Measurements from ENCODE around the gene HECTD2.
"Not testable (repeated sequence)": the region's sequence is repeated elsewhere in the genome, so short reads cannot be mapped to it uniquely, and the experiment has no call there.

DNA sequence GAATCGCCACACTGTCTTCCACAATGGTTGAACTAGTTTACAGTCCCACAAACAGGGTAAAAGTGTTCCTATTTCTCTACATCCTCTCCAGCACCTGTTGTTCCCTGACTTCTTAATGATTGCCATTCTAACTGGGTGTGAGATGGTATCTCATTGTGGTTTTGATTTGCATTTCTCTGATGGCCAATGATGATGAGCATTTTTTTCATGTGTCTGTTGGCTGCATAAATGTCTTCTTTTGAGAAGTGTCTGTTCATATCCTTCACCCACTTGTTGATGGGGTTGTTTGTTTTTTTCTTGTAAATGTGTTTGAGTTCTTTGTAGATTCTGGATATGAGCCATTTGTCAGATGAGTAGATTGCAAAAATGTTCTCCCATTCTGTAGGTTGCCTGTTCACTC, 45.0 kb downstream of the HECTD2 start:
- TF ChIP-seq, protein P1, sequence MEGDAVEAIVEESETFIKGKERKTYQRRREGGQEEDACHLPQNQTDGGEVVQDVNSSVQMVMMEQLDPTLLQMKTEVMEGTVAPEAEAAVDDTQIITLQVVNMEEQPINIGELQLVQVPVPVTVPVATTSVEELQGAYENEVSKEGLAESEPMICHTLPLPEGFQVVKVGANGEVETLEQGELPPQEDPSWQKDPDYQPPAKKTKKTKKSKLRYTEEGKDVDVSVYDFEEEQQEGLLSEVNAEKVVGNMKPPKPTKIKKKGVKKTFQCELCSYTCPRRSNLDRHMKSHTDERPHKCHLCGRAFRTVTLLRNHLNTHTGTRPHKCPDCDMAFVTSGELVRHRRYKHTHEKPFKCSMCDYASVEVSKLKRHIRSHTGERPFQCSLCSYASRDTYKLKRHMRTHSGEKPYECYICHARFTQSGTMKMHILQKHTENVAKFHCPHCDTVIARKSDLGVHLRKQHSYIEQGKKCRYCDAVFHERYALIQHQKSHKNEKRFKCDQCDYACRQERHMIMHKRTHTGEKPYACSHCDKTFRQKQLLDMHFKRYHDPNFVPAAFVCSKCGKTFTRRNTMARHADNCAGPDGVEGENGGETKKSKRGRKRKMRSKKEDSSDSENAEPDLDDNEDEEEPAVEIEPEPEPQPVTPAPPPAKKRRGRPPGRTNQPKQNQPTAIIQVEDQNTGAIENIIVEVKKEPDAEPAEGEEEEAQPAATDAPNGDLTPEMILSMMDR (IDR thresholded peaks at IDR 0.05; ENCODE audit: poor library complexity, severe bottlenecking): not testable (repeated sequence)
- TF ChIP-seq EZH2 (IDR thresholded peaks at IDR 0.05; ENCODE audit: borderline replicate concordance, insufficient read depth, low read length, poor library complexity, severe bottlenecking); RAD21 (conservative IDR thresholded peaks at IDR 0.05); EP300 (conservative IDR thresholded peaks at IDR 0.05; ENCODE audit: poor library complexity, severe bottlenecking); TAF1 (IDR thresholded peaks at IDR 0.05; ENCODE audit: low read depth); POLR2AphosphoS5 (IDR thresholded peaks at IDR 0.05): not testable (repeated sequence)
- TF ChIP-seq, protein P2, sequence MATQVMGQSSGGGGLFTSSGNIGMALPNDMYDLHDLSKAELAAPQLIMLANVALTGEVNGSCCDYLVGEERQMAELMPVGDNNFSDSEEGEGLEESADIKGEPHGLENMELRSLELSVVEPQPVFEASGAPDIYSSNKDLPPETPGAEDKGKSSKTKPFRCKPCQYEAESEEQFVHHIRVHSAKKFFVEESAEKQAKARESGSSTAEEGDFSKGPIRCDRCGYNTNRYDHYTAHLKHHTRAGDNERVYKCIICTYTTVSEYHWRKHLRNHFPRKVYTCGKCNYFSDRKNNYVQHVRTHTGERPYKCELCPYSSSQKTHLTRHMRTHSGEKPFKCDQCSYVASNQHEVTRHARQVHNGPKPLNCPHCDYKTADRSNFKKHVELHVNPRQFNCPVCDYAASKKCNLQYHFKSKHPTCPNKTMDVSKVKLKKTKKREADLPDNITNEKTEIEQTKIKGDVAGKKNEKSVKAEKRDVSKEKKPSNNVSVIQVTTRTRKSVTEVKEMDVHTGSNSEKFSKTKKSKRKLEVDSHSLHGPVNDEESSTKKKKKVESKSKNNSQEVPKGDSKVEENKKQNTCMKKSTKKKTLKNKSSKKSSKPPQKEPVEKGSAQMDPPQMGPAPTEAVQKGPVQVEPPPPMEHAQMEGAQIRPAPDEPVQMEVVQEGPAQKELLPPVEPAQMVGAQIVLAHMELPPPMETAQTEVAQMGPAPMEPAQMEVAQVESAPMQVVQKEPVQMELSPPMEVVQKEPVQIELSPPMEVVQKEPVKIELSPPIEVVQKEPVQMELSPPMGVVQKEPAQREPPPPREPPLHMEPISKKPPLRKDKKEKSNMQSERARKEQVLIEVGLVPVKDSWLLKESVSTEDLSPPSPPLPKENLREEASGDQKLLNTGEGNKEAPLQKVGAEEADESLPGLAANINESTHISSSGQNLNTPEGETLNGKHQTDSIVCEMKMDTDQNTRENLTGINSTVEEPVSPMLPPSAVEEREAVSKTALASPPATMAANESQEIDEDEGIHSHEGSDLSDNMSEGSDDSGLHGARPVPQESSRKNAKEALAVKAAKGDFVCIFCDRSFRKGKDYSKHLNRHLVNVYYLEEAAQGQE (IDR thresholded peaks at IDR 0.05; ENCODE audit: borderline replicate concordance): not testable (repeated sequence)
